SK-N-SH (cell line): ENCODE data around the gene NCOA5.

Source experiments
- CTCF ChIP-seq: fragments of 200-600 bp; sonication (generic); IDR thresholded peaks from 2 replicates; pipeline ENCODE4 v1.6.1; 2017; ENCODE audit warnings: antibody characterized with exemption, mild to moderate bottlenecking, moderate library complexity
- EP300 ChIP-seq, 2 experiments: IDR thresholded peaks; 2 replicates each; pipeline versions ENCODE4 v1.4.0 to v1.6.1; 2012; ENCODE audit warnings: borderline replicate concordance in 1 of 2, low read depth in 1 of 2, low read length in 1 of 2
- EZH2phosphoT487 ChIP-seq: fragments of 200-600 bp; sonication (generic); IDR thresholded peaks from 2 replicates; pipeline ENCODE4 v1.6.1; 2017; ENCODE audit warnings: low read depth, mixed run types, mild to moderate bottlenecking, antibody characterized with exemption, moderate library complexity, borderline replicate concordance
- JUND ChIP-seq: IDR thresholded peaks from 2 replicates; pipeline ENCODE4 v1.4.0; 2012
- MAX ChIP-seq: IDR thresholded peaks from 2 replicates; pipeline ENCODE4 v1.4.0; 2012; ENCODE audit warnings: low read depth
- MEF2A ChIP-seq: IDR thresholded peaks from 2 replicates; pipeline ENCODE4 v1.4.0; 2012; ENCODE audit warnings: low read depth, borderline replicate concordance
- PBX3 ChIP-seq: IDR thresholded peaks from 2 replicates; pipeline ENCODE4; 2012
- POLR2AphosphoS5 ChIP-seq: IDR thresholded peaks from 2 replicates; pipeline ENCODE4 v1.6.1; 2012; ENCODE audit warnings: low read depth, low read length
- RAD21 ChIP-seq: IDR thresholded peaks from 2 replicates; pipeline ENCODE4 v1.6.1; 2012; ENCODE audit warnings: mild to moderate bottlenecking, low read length
- RCOR1 ChIP-seq: fragments of 150-350 bp; IDR thresholded peaks from 2 replicates; pipeline ENCODE4 v1.6.1; 2017; ENCODE audit warnings: antibody characterized with exemption, low read length
- REST ChIP-seq: IDR thresholded peaks from 2 replicates; pipeline ENCODE4 v1.6.1; 2012; ENCODE audit warnings: mild to moderate bottlenecking, low read depth, low read length, moderate library complexity
- RFX5 ChIP-seq: IDR thresholded peaks from 2 replicates; pipeline ENCODE4 v1.6.1; 2012; ENCODE audit warnings: mild to moderate bottlenecking, improper control_type of control experiment, low read length
- TAF1 ChIP-seq: IDR thresholded peaks from 2 replicates; pipeline ENCODE4 v1.6.1; 2012; ENCODE audit warnings: low read depth, mild to moderate bottlenecking, low read length, moderate library complexity, borderline replicate concordance
- ZBTB33 ChIP-seq: IDR thresholded peaks from 2 replicates; pipeline ENCODE4 v1.4.0; 2012; ENCODE audit warnings: low read depth, borderline replicate concordance

- TF ChIP-seq CTCF (no peak), EZH2phosphoT487 (no peak), PBX3 (no peak), RCOR1 (no peak), ZBTB33 (no peak), MAX (no peak), EP300 (IDR thresholded peaks at IDR 0.05; ENCODE audit: borderline replicate concordance in 1 of 2, low read depth in 1 of 2, low read length in 1 of 2) (no peak), TAF1 (no peak), JUND (no peak), RFX5 (no peak), RAD21 (no peak), REST (no peak), MEF2A (no peak), POLR2AphosphoS5 (no peak)
Measured at GRCh38 chr20:46102940-46103339, 13.2 kb upstream of the NCOA5 start.
